C1 segment of cervical spinal cord (tissue), 14 donors: ENCODE results near the gene NSD2.
"Not testable (repeated sequence)": the region's sequence is repeated elsewhere in the genome, so short reads cannot be mapped to it uniquely, and the experiment has no call there.

Experiments used
- DNase-seq, 14 donors: peaks; one replicate each; lab custom pipeline; 2025; lab: John Stamatoyannopoulos, UW

Gene NSD2

DNA sequence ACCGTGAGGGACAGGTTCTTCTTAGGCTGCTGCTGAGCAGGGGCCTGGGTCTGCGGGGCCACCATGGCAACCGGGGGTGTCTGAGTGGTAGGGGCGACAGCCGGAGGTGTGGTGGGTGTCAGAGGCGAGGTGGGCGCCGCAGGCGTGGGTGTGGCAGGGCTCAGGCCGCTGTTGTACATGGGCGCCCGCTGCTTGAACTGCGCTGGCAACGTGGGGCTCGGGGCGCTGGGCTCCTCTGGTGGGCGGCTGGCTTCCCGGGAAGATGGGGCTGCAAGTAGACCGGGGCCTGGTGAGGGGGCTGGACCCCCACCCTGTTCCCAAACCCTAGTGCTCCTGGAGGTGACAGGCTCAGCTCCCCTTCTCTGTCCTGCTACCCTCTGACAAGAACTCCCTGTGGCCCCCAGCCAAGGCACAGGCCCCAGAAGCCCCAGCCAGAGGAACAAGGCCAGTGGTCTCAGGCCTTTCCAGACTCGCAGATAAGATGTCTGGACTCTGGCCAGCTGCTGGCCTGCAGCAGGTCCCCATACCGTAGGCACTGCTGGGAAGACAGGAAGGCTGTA, 112.7 kb downstream of the NSD2 start:
- DNase-seq: no peak

DNA sequence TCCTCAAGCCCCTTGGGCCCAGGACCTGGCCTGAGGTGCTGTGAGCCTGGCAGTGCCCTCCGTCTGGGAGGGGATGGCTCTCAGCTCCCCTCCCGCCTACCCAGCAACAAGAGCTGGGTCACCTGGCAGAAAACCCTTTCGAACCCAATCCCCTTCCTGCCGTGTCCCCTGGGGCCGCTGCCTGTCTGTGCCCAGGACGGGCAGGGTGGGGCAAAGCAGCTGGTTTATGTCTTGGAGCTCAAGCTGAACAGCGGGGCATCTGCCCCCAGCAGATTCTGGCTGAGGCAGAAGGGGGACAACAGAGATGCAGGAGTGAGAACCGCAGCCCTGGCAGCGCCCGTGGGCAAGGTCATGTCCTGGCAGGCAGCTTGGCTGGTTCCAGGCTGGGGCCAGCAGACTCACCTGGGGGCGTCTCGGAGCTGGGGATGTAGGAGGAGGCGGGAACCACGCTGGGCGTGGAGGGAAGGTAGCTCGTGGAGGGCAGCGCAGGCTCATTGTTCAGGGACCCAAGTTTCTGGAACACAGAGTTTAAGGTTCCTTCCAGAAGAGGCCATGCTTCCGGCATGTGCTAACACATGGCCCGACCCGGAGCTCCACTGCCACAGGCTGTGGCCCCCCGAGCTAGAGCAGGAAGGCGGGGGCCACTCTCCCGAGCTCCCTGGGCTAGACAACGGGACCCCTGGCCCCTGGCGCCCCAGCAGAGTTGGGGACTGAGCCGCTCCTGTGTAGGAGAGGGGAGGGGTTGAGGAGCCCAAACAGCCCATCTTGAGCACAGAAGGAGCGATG, 113.4 kb downstream of the NSD2 start:
- no peak for DNase-seq

DNA sequence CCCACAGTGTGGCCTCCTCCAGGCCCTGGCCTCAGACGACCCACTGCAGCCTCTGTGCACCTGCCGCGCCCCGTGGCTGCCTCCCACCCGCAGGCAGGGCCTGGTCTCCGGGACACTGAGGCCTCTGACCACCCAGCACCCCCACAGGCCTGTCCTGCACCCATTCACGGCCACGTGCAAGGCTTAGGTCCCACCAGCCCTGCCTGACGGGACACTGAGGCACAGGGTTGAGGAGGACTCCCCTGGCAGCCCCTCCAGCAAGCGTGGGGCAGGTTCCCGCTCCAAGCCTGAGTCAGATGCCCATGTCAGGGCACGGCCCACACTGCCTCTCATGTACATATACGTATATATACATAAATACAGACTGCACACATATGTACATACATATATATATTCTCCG, 114.1 kb downstream of the NSD2 start:
- no peak for DNase-seq

DNA sequence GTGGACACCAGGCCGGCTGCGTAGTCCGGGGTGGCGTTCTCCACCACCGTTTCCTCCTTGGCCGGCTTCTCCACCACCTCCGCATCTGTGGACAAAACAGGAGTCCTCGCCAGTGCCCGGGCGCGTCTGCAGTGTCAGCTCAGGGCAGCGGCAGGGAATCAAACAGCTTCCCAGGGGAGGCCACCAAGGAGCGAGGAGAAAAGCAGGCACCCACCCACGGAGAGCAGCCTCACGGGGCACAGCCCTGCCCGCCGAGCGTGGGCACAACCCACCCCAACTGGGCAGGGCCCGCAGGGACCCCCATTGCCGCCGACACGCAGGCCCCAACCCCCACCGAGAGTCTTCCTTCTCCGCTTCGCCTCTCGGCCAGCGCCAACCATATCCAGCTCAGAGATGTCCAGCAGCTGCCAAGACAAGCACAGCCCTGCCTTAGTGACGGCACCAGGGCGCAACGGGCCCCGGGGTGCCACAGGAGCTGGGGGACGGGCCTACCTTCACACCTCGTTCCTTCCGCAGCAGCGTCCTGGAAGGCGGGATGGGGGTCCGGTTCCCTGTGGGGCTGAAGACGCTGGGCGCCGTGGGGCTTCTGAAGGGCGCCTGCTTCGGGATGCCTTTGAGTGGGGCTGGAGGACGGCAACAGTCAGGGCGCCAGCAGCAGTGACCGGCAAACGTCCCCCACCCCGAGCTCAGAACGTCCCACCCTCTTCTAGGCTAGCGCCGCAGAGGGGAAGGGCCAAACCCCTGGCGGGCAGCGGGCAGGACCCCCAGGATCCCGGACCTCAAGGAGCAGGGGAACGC, 114.8 kb downstream of the NSD2 start:
- DNase-seq: no peak

DNA sequence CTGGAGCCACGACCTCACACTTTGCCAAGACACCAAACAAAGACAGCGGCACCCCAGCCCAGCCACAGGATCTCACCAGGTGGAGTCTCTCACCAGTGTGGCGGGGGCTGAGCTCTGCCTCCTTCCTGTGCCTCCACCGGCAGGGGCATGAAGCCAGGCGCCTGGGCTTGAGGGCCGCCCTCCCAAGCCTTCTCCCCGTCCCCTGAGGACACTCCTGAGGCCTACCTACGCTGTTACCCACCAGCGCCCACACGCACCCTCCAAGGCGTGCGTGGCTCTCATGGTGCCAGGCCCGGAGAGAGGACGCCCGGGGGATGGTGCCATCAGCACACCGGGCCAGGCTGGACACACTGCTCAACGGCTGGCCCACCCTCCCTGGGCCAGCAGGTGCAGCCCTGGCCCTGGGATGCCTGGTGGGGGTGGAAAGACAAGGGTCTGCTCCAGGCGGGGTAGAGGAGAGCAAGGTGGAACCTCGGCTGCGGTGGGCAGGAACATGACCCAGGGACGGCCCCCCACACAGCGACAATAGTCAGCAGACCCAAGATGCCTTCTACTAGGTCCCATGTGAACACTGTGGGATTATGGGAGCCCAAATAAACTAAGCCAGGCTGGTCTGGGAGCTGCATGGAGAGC, 115.5 kb downstream of the NSD2 start:
- no peak for DNase-seq

DNA sequence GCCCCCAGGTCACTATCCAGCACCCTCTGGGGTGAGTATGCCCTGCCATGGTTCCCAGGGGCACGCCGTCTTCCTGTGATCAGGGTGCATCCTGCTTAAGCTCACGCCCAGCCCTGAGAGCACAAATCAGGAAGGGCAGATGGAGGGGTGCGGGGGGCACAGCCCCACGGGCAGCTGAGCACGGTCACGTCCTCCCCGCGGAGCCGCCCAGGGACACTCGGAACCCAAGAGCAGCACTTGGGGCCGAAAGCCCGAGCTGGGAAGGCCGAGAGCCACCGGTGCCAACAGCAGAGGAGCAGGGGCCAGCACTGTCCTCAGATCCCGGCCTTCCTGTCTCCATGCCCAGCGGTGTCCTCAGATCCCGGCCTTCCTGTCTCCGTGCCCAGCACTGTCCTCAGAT, 116.1 kb downstream of the NSD2 start:
- DNase-seq: no peak

DNA sequence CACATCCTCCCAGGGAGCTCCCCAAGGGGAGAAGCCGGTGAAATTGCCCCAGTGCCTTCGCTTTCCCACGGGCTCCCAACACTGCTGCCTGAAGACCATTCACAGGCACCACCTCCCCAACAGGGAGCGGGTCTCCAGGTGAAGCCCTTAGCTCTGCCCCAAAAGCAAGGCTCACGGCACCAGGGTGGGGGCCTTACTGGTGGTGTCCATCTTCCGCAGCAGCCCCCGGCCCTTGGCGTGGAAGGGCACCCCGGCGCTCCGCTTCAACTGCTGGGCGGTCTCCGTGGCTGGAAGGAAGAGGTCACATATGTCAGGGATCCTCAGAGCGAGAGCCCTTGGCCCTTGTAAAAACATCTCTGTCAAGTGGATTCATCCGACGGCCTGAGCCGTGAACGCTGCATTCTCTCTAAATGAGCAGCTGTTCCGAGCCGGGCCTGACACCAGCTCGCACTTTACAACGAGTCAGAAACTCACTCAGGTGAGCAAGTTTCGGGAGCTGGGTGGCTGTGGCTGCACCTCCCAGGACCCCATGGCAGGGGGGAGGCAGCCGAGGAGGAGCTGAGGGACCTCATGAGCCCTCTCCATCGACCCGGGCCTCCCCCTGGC, 116.6 kb downstream of the NSD2 start:
- no peak for DNase-seq

DNA sequence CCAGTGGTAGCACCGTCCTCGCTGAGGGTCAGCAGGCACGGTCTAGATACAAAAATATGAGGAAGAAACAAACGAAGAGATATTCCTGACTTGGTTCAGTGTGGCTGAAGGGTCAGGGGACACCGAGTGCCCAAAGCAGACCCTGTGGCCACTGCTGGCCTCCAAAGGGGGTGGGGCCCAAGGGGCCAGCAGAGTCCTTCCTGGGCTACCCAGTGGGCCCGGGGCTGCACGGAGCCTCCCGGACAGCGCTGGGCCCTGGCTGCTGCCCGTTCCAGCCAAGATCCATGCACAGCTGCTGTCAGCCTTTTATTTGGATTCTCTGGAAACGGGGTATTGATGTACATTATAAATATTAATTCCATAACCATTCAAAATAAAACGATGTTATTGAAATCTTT, 117.1 kb downstream of the NSD2 start:
- no peak for DNase-seq

DNA sequence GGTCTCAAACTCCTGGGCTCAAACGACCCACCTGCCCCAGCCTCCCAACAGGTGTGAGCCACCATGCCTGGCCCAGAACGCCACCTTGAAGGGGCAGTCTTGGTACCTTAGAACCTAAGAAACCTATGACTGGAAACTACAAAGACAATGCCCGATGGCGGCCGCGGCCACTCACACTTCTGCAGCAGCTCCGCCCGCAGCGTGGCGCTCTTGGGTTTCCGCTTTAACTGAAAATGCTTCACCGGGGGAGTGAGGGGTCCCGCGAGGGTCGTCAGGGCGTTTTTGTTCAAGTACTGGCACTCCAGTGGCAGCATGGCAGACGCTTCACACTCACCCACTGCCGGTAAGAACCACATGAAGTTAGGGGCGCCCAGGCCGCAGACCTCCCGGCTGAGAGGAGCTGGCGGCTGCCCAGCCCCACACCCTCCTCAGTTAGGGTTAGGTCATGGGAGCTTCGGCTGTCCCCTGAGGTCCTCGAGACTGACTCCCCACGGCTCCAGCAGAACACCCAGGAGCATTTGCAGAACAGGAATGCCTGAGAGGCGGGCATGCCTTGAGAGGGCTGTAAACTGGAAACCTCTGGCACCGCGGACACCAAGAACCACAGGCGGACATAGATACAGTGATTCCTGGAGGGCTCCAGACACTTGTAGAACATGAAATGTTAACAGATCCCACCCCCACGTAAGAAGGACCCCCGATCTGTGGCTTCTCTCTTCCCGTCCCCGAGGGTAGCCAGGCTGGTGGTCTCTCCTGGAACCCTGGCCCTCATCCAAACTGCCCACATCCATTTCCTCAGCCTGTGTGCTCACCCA, 118.5 kb downstream of the NSD2 start:
- DNase-seq: no peak

DNA sequence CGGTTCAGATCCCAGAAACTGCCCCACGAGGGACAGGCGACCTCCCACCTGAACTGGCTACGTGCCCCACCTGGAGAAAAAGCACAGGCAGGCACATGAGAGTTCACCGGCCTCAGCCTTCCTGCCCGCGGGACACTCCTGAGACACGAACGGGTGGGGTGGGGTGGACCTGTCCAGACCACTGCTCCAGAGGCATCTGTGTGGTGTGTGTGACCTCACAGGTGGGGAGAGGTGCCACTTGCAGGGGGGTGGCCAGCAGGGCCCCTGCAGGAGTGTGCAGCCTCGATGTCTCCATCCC, 119.1 kb downstream of the NSD2 start:
- DNase-seq: no peak

DNA sequence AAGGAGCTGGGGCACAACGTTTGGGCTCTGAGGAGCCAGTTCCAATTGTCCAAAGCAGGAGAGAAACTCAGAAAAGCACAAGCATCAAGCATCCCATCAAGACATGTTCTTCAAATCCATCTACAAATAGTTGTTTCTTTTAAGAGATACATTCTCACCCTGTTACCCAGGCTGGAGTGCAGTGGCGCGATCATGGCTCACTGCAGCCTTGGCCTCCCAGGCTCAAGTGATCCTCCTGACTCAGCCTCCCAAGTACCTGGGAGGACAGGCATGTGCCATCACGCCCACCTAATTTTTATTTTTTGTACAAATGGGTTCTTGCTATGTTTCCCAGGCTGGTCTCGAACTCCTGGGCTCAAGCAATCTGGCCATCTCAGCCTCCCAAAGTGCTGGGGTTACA, 119.5 kb downstream of the NSD2 start:
- no peak for DNase-seq

DNA sequence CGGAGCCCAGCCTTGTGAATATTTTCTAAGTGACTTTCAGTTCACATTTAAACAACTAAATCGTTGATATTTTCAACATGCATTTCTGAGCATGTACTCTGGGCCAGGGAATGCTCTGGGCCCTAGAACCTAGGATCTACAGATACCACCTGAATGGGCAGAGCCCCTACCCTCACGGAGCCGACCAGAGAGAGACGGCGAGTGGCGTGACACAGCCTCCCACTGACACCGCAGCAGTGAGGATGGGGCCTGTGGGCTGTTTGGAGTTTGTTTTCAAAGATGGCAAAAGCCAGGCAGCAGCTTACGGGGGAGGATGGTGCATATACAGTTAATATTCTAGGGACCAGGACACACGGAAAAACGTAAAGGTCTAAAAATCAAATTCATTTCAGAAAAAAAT, 119.9 kb downstream of the NSD2 start:
- no peak for DNase-seq

DNA sequence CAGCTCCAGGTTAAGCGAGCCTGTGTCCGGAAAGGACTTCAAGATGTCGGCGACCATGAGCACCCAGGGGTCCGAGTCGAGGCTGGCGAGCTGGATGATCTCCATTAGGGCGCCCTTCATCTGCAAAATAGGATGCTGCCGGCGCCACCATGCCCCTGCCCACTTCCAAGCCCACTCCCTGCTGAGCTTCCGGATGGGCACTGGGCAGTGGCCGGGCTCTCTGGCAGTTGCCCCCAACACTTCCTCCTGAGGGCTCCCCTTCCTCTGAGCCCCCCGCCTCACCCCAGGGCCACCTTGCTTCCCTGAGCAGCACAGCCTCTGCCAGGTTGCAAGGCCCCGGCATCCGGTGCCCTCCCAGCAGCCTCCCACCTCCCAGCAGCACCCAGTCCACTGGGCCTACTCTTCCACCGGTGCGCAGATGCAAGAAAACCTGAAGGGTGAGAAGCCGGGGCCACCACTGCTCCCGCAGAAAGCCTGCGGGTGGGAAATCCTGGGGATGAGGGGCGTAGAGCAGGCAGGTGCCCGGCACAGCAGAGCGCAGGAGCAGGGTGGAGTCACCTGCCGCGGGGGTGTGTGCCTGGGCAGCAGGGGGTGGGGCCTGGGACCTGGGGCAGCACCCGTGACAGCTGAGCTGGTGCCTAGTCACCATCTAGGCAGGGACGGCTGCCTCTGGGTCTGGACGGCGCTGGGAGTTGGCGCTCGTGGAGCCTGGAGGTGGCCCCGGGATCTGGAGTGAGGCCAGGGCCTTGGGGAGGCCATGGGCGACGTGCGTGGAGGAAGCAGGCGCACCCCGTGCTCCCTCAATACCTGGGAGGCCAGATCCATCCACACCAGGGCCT, 120.6 kb downstream of the NSD2 start:
- peak in 1 of 14 donors; percentile 60 for DNase-seq

DNA sequence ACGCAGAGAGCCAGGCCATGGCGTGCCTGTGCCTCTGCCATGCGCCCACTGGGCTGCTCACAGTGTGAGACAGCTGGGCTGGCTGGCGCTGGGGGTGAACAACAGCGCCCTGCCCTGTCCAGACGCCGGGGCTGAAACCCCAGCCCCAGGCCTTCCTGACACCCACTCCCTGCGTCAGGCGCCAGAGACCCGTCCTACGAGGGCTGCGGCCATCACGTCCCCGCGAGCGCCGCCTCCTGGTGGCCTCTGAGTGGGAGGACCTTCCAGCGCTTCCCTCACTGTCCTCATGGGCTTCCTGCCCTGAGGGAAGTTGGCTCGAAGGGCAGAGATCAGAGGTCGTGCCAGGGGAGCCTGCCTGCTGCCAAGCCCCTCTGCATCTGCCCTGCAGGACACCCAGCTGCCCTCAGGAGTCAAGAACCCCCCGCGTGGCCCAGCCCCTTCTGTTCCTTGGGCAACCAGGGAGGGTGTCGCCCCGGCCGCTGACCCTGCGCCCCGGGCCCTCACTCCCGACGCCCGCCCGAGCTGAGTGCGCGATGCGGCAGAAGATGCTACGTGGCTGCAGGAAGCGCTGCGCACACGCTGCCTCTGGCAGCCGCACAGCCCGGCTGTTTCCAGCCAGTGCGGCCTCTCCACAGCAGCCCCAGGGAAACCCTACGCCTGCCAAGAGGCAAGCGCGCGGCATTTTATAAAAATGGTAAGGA, 121.4 kb downstream of the NSD2 start:
- peak in 1 of 14 donors; percentile 65 for DNase-seq

DNA sequence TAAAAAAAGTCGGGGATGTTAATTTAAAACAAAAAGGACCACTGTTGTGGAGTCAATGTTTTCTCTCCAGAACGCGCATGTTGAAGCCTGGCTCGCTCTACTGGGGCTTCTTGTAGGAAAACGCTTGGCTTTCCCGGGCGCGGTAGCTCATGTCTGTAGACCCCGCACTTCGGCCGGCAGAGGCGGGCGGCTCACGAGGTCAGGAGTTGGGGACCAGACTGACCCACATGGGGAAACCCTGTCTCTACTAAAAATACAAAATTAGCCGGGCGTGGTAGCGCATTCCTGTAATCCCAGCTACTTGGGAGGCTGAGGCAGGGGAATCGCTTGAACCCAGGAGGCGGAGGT, 122.0 kb downstream of the NSD2 start:
- no peak for DNase-seq

DNA sequence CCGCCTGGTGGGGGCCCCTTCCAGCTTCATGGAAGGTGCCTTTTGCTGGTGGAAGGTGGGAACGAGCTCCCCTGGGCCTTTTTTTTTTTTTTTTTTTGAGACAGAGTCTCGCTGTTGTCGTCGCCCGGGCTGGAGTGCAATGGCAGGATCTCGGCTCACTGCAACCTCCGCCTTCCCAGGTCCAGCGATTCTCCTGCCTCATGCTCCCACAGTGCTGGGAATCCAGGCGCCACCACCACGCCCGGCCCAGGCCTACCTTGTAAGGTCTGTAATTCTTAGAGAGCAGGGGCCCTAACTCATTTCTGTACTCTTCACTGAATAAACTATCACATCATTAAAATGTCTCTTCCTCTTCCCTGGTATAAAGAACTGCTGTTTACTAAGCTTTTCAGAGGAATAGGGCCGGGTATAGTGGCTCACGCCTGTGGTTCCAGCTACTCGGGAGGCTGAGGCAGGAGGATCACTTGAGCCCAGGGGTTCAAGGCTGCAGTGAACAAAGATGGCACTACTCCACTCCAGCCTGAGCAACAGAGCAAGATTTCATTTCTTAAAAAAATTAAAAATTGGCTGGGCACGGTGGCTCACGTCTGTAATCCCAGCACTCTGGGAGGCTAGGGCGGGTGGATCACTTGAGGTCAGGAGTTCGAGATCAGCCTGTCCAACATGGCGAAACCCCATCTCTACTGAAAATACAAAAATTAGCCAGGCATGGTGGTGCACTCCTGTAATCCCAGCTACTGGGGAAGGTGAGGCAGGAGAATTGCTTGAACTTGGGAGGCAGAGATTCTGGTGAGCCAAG, 122.7 kb downstream of the NSD2 start:
- DNase-seq: not testable (repeated sequence)

DNA sequence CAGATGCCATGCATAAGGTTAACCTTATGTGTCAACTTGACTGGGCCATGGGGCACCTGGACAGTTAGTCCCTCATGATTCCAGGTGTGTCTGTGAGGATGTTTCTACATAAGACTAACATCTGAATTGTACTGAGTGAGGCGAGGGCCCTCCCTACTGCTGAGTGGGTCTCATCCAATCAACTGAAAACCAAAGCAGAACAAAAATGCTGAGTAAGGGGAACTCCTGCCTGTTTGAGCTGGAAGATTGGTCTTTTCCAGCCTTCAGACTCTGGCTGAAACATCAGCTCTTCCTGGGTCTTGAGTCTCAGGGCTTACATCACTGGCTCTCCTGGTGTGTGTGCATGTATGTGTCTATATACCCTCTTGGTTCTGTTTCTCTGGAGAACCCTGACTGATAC, 123.7 kb downstream of the NSD2 start:
- DNase-seq: no peak

DNA sequence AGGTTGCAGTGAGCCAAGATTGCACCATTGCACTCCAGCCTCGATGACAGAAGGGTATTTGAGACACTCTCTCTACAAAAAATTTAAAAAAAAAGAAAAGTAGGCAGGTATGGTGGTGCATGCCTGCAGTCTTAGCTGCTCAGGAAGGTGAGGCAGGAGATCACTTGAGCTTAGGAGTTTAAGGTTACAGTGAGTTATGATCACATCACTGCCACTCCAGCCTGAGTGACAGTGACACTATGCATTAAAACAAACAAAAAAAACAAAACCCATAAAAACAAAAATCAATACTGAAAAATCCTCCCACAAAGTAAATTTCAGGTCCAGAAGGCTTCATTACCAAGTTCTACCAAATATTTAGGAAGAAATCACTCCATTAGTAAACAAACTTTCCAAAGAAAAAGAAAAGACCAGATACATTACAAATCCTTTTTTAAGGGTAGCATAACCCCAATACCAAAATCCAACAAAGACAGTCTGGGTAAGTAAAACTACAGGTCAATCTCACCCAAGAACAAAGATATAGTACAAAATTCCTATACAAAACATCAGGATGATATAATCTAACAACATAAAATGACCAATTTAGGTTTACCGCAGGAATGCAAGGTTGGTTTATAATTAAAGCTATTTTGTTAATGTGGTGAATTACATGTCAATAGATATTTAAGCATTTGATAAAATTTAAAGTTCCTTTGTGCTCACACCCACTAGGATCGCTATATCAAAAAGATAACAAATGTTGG, 125.8 kb downstream of the NSD2 start:
- DNase-seq: no peak
